SK-N-MC (cell line): ENCODE results near the gene TSHZ3.

Experiments used
- EZH2 ChIP-seq: fragments of 200-600 bp; sonication (generic); IDR thresholded peaks from one replicate; pipeline ENCODE4 v1.6.1; 2017; ENCODE audit warnings: antibody characterized with exemption
- POLR2AphosphoS5 ChIP-seq: IDR thresholded peaks from 2 replicates; pipeline ENCODE4 v1.6.1; 2012; ENCODE audit warnings: mild to moderate bottlenecking, low read depth, low read length, borderline replicate concordance

DNA sequence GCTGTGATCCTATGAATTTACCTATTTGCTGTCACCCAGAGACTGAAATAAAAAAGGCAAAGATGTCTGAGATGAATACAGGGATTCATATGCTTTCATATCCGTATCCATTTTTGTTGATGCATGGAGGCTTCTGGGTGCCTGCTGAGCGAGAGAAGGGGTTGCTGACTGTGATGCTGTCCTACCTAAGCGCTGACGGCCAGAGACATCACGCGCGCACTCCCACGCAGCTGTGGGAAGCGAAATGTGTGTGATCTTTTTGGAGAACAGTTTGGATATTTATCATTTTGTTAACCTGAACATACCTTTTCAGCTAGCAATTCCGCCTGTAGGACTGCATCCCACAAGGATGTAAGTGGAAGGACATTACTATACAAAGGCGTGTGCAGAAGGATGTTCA is 23.9 kb downstream of the TSHZ3 start:
- TF ChIP-seq EZH2 (no peak), POLR2AphosphoS5 (no peak)
